ENCODE data around the gene RLBP1.
"Not testable (repeated sequence)": the region's sequence is repeated elsewhere in the genome, so short reads cannot be mapped to it uniquely, and the experiment has no call there.

RLBP1 gene

DNA sequence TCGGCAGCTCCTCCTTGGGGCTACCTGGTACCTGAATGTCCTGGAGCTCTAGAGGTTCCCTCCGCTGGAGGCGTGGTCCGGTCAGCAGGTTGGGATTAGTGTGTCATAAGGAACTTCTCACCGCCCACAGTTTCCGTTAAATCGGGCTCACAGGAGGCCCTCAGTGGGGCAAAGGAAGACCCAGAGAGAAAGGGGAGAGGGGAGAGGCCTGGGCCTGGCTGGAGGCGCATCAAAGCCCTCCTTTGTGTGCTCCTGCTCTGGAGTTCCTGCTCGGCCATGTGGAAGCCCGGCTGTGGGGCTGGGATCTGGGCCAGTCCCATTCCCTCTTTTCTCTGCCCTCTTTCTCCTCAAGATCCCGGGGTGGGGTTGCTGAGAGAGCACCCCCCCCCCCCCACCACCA lies at the start of gene RLBP1:
TSS of gene RLBP1 (minus strand) at position 37 of the 400 bp plus-strand sequence. CDS start 2,604 bp downstream, outside the sequence.
- DNase-seq = no peak

GRCh38 chr15:89250142-89250541 lies 28.8 kb upstream of the RLBP1 start:
- DNase-seq = not testable (repeated sequence)

DNA sequence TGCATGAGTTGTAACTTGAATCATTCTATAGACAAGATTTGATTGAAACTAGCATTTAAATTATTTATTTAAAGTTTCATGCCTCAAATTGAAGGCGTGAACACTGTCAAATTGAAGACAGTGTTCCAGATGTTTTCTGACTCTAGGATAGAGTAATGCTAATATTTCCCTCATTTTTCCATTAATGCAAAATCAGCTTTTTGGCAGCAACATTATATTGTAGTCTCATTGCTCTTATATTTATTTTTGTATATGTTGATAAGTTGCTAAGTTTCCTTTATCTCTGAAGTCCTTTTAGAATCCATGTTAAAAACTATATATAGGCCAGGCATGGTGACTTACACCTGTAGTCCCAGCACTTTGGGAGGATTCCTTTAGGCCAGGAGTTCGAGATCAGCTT lies 27.2 kb upstream of the RLBP1 start:
- no peak for DNase-seq

DNA sequence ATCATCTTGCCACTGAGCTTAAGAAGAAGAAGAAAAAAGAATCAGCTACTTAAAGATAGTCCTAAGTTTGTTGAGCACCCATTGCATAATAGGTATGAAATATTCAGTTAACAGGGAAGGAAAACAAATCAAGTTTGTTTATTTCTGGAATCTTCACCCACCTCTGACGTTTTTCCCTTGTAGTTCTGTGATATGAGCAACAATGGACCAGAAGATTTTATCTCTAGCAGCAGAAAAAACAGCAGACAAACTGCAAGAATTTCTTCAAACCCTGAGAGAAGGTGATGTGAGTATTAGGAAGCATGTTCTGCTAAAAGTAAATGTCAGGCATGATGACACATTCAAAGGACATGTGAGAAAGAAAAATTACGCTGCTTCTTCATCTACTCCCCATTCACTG lies 26.1 kb upstream of the RLBP1 start:
- no peak for DNase-seq

- DNase-seq = no peak
These were observed 23.2 kb upstream of the RLBP1 start for GRCh38 chr15:89244574-89244903.

GRCh38 chr15:89243691-89244573 lies 22.6 kb upstream of the RLBP1 start, which contains the start of gene FANCI:
Gene FANCI, plus strand, starts transcription at chr15:89243979. Its CDS starts 3,669 bp downstream, at chr15:89247648.
- DNase-seq = peak; percentile 96

DNA sequence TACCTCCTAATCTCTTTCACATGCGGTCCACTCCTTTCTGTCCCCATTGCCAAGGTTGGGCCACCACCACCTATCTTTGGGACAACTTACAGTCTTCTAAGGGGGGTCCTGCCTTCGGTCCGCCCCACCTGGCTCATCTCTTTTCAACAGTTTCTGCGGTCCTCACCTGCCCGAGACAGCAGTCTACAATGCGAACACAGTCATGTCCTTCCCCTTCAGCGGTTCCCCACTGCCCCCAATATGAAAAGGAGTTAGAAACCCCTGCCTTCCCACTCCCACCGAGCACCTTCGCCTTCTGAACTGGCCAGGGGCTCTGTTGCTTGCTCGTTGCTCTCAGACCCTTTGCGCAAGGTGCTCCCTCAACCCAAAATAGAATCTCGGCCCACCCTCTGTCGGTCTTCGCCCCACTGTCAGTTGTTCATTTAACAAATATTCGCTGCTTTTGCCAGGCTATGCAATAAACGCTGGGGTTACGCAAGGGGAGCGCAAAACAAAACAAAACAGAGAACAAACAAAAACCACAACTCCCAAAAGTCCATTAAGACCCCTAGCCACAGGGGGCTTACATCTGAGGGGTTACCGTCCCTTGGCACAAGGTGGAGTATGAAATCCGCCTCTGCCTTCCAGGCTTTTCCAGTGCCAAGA lies 21.8 kb upstream of the RLBP1 start:
- DNase-seq = no peak

DNA sequence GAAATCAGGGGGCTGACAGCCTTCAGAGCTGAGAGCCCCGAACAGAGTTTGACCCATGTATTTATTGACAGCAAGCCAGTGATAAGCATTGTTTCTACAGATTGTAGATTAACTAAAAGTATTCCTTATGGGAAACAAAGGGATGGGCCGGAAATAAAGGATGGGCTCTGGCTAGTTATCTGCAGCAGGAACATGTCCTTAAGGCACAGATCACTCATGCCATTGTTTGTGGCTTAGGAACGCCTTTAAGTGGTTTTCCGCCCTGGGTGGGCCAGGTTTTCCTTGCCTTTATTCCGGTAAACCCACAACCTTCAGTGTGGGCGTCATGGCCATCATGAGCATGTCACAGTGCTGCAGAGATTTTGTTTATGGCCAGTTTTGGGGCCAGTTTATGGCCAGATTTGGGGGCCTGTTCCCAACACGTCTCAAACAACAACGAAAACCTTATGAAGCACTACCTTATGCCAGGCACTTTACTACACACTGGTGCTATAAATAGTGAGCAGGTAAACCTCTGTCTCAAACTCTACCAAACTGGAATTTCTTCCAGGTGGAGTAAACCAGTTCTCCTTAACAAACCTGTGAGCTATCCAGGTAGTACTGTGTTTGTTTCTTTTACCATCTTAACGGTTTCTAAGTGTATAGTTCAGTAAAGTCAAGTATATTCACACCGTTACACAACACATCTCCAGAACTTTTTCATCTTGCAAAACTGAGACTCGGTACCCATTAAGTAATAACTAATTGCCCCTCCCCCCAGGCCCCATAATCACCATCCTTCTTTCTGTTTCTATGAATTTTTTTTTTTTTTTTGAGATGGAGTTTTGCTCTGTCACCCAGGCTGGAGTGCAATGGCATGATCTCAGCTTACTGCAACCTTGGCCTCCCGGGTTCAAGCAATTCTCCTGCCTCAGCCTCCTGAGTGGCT lies 18.8 kb upstream of the RLBP1 start:
- DNase-seq = not testable (repeated sequence)

GRCh38 chr15:89231832-89232231 lies 10.5 kb upstream of the RLBP1 start:
- no peak for DNase-seq

- no peak for DNase-seq
These were observed 8.9 kb upstream of the RLBP1 start for GRCh38 chr15:89230277-89230676.

- DNase-seq = no peak
These were observed 6.0 kb upstream of the RLBP1 start for GRCh38 chr15:89227425-89227824.

GRCh38 chr15:89226359-89227221 lies 5.2 kb upstream of the RLBP1 start:
- no peak for DNase-seq

GRCh38 chr15:89225588-89225987 lies 4.2 kb upstream of the RLBP1 start:
- no peak for DNase-seq

GRCh38 chr15:89218531-89218930 lies 2.8 kb downstream of the RLBP1 start:
- no peak for DNase-seq

DNA sequence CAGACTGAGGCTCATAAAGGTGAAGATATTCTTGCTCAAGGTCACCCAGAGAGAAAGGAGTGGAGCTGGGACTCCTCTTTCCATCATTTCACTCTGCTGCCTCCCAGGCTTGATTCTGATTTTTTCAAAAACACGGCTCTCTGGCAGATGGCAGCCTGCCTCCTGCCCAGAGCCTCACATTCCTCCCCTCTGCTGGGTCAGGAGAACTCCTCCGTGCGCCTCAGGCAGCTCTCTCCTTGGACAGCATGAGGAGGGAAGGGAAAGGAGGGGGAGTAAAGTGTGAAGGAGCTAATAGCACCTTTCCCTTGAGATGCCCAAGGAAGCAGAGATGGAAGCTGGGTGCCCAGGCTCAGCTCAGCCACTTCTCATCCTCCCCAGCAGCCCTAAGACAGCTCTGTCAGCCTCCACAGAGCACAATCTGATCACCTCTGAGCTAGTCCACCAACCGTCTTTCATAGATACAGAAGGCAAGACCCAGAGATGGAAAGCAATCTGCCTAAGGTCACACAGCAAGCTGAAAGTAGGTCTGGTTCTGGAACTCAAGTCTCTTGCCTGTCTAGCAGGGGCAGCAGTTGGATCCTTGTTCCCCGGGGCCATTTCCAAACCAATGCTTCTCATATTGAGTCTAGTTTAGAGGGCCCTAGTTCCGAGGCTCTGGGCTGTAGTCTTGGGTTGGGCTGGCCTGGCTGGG lies 3.5 kb downstream of the RLBP1 start:
- DNase-seq = no peak

DNA sequence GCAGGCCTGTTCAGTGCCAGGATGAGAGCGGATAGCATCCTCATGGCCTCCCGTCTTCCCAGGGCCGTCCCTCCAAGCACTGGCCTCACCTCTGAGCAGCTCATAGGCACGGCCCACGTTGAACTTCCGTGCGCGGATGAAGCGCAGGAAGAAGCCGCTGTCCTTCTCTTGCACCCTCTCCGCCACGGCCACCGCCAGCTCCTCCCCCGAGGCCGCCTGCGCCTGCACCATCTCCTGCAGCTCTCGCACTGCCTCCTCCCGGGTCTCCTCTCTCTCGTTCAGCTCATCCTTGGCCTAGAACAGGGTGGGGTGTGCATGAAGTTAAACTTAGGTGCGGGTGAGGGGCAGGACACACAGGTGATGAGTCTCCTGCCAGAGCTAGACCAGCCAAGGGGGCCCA lies 4.3 kb downstream of the RLBP1 start:
- no peak for DNase-seq

DNA sequence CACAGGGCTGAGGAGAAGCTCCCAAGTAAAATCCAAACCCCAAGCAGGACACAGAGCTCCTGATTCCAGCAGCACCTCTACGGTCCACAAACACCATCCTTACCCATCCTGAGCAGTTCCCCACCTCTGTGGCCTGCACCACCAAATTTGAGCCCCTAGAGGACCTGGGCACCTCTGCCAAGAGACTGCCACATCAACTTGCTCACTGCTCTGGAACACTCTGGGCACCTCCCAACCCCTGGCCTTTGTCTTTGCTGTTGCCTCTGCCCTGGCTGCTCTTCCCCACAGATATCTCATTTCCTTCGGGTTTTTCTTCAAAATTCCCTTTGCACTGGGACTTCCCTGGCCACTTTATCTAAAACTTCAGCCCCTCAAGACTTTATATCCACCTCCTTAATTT lies 5.8 kb downstream of the RLBP1 start:
- no peak for DNase-seq

DNA sequence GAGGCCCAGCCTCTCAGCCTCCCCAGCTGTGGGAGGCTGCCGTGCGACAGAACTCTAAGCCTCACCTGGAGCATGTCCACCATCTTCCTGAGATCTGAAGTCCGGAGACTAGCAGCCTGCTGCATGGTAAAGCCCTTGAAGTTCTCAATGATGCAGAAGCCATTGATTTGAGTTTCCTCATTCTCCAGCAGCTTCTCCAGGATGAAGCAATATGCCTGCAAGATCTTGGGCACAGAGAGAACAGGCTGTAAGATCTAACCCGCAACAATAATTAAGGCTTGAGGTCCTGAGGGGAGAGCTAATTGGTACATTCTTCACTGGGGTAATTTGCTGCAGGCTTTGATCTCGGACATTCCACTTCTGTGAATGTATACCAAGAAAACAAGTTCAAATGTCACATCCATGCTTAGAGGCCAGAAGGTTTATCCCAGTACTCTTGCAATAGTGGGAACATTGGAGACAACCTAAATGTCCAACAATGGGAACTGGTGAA lies 9.7 kb downstream of the RLBP1 start:
- no peak for DNase-seq

- DNase-seq = no peak
These were observed 12.3 kb downstream of the RLBP1 start for GRCh38 chr15:89209057-89209456.

GRCh38 chr15:89208256-89208655 lies 13.1 kb downstream of the RLBP1 start:
- DNase-seq = no peak

DNA sequence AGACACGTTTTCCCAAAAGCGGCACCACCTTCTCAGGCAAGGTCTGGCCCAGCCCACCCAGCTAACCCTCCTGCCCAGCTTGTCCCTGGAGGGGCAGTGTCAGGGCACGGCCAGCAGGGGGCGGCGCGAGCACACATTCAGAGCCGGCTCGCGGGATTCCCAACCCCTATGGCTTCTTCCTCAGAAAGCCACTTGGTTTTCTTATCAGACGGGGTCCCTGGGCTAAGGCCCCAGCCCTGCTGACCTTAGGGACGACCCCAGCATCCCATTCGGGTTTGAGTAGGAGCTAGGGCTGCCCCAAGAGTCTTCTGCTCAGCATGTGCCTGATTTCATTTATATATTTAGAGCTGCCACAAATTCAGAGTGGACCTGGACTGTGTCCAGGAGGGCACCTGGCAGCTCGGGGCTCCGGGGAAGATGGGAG lies 14.5 kb downstream of the RLBP1 start:
- DNase-seq = peak; percentile 45

Data from activated effector memory CD4-positive, alpha-beta T cell treated with Interleukin-2 at 50 U/mL for 16 hours (primary cell).